ENCODE data around the gene HSD17B4. TPM values are rescaled to one million over a fixed set of nuclear protein-coding genes. Genes with fewer than 3 reads are reported as not detected.

The HSD17B4 gene
- polyA plus RNA-seq, 4 donors, result 157 to 235 (median 198) TPM

Other genes starting within 250 kb of the HSD17B4 start
- gene TNFAIP8, start 96.5 kb upstream of the HSD17B4 start, polyA plus RNA-seq (ENCODE audit: insufficient read length in 4 of 4), result 10 to 100 TPM; 22.7 to 33.2 (median 28.2) TPM
- under 1 TPM in 1 of 4 donors, not detected in 3; 0.29 TPM for gene FAM170A, start 177.1 kb downstream of the HSD17B4 start, polyA plus RNA-seq (ENCODE audit: insufficient read length in 4 of 4)